Heart left ventricle (tissue), 13 donors: ENCODE data around the gene KIF26B.

ENCODE experiments used
- CTCF ChIP-seq, 12 donors: fragments of 200-600 bp; sonication (generic) in 4 of 12; IDR thresholded peaks; one replicate each; pipeline versions ENCODE4 v1.5.0 to v1.8.0; 2018 to 2022; ENCODE audit warnings: antibody characterized with exemption in 12 of 12, mild to moderate bottlenecking in 5 of 12
- POLR2A ChIP-seq, 2 donors: fragments of 450-650 bp; IDR thresholded peaks; one replicate each; pipeline ENCODE4 v1.6.1; 2017; ENCODE audit warnings: antibody characterized with exemption in 2 of 2, mild to moderate bottlenecking in 2 of 2, moderate library complexity in 2 of 2
- donor health status: ischemic (EF 13 %, LVEDD 7.1; RV severe dilation, severe dysfunction).
- donor health status: DM: no; HTN: yes; CAD: no.
- donor health status: DM: no; HTN: no; CAD: no.
- donor health status: ischemic (EF 25% LVEDD 6.9; RV normal size, moderate dysfunction).
- donor health status: ischemic (EF 25% LVEDD 5.7; RV mildly dilated, moderate dysfunction).
- donor health status: ischemic (EF 35%, LVEDD 5.7; RV mildly dilated, moderate dysfunction).
- donor health status: nonischemic (EF 11% LVEDD 7.7; RV severe dilation, severe dysfunction).
- donor health status: DM: yes; HTN: yes; CAD: no.
- donor health status: PGD.
- donor health status: ischemic (EF 29% LVEDD 5.4; RV normal size, mild dysfunction).
- donor health status: nonischemic (EF 23%, LVEDD 6.1; RV moderate dilation, normal function).

- TF ChIP-seq CTCF (IDR thresholded peaks at IDR 0.05) = no peak
- no peak for TF ChIP-seq POLR2A (IDR thresholded peaks at IDR 0.05)
Observed at GRCh38 chr1:245247801-245248200, 93.0 kb downstream of the KIF26B start.
